Measurements from ENCODE around the gene TDRD7.

TDRD7 gene

DNA sequence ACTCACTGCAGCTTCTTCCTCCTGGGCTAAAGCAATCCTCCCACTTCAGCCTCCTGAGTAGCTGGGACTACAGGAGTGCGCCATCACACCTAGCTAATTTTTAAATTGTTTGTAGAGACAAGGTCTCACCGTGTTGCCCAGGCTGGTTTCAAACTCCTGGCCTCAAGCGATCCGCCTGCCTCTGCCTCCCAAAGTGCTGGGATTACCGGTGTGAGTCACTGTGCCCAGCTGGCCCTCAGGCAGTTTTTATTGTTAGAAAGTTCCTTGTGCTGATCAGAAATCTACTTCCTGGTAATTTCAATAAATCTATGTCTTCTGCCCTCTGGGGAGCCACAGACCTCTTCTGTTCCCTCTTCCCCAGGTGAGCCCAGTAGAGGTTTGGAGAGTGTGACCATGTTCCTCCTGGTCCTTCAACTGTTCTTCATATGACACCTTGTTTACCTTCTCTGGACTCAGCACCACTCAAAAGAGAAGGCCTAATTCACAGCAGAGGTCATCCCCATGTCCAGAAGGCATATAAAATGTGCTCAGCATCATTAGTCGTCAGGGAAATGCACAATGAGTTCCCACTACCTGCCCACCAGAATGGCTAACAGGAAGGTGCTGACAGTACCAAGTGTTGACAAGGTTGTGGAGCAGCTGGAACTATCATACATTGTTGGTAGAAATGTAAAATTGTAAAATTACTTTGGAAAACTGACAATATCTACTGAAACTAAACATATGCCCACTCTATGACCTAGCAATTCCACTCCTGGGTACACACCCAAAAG, 99.9 kb downstream of the TDRD7 start:
- Histone ChIP-seq H3K27ac (ENCODE audit: low read length) (no peak overlapping the region), H3K4me3 (ENCODE audit: low read depth in 1 of 2, low read length in 2 of 2) (no peak overlapping the region), H3K27me3 (ENCODE audit: low read depth, low read length) (no peaks in the 10 kb centered on the region), H3K36me3 (ENCODE audit: control insufficient read depth in 1 of 2, insufficient read depth in 2 of 2, low read length in 2 of 2) (no peaks in the 10 kb centered on the region), H3K9me3 (ENCODE audit: control insufficient read depth in 1 of 2, low read length in 2 of 2) (no peaks in the 10 kb centered on the region), H3K4me1 (ENCODE audit: control insufficient read depth in 1 of 2, insufficient read depth in 2 of 2, low read length in 2 of 2) (peaks cover 0 to 14% of the 10 kb centered on the region in 2 donors)

DNA sequence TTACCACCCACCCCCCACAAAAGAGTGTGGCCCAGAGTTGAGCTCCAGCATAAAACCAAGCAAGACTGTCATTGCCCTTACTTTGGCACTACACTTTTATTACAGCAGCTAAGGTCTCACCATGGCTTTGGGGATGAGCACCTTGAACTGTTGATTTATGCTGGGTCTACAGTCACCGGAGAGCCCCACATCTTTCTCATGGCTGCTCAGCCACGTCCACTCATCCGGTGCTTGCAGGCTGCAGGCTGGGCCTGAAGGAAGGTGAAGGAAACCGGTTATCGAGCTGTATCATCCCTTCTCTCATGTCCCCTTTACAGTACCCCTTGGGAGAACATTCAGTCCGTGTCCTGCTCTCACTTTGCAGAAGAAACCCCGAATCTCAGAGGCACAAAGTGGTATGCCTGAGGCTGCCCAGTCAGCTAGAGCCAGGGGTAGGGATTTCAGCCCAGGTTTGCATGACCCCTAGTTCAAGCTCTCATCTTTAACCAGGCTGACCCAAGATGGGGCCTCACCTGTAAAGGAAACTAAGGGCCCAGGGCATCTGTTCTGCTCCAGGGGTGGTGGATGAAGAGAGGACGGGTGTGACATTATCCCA, 101.2 kb downstream of the TDRD7 start:
- Histone ChIP-seq H3K4me3 (ENCODE audit: low read depth in 1 of 2, low read length in 2 of 2) (no peak overlapping the region), H3K27ac (ENCODE audit: low read length) (no peak overlapping the region), H3K4me1 (ENCODE audit: control insufficient read depth in 1 of 2, insufficient read depth in 2 of 2, low read length in 2 of 2) (peaks cover 1 to 20% of the 10 kb centered on the region in 2 donors), H3K27me3 (ENCODE audit: low read depth, low read length) (no peaks in the 10 kb centered on the region), H3K36me3 (ENCODE audit: control insufficient read depth in 1 of 2, insufficient read depth in 2 of 2, low read length in 2 of 2) (no peaks in the 10 kb centered on the region), H3K9me3 (ENCODE audit: control insufficient read depth in 1 of 2, low read length in 2 of 2) (no peaks in the 10 kb centered on the region)

DNA sequence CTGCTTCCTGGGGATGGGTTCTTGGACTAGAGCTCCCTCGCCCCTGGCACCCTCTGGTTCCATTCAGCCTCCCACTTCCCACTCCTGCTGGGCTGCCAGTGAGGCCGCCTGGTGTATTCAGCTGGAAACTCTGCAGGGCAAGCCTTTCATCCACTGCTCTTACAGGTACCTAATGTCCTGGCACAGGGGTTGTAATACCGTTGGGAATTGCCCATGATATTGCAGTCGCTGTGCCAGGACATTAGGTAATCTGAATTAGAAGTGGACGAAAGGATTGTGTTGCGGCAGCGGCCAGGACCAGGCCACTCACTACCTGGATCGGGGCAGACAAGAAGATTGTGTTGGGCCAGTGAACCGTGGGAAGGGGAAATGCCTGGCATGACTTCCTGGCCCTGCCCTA, 102.6 kb downstream of the TDRD7 start:
- H3K36me3 ChIP-seq (ENCODE audit: control insufficient read depth in 1 of 2, insufficient read depth in 2 of 2, low read length in 2 of 2), result no peaks in the 10 kb centered on the region
- H3K4me3 ChIP-seq (ENCODE audit: low read depth in 1 of 2, low read length in 2 of 2), result no peak overlapping the region
- peaks cover 14 to 17% of the 10 kb centered on the region in 2 donors for H3K4me1 ChIP-seq (ENCODE audit: control insufficient read depth in 1 of 2, insufficient read depth in 2 of 2, low read length in 2 of 2)
- H3K27ac ChIP-seq (ENCODE audit: low read length), result no peak overlapping the region
- H3K9me3 ChIP-seq (ENCODE audit: control insufficient read depth in 1 of 2, low read length in 2 of 2), result no peaks in the 10 kb centered on the region
- H3K27me3 ChIP-seq (ENCODE audit: low read depth, low read length), result no peaks in the 10 kb centered on the region

DNA sequence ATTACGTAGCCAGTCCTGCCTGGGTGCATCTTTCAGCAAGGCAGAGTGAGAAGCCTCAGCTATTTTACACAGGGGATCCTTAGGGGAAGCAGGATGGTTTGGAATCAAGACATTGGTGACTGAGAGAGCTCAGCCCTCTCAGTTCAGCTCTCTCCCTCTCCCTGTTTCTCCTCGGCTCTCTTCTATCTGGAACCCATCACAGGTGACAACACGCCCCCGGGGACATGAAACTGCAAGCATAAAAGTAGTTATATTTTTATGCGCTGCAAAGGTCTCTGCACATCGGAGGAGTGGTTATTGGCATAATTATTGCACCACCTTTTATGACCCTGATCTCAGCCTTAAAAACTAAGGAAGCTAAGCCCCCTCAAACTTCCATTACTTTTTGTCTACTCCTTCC, 103.8 kb downstream of the TDRD7 start:
- Histone ChIP-seq H3K27me3 (ENCODE audit: low read depth, low read length) (no peaks in the 10 kb centered on the region), H3K36me3 (ENCODE audit: control insufficient read depth in 1 of 2, insufficient read depth in 2 of 2, low read length in 2 of 2) (no peaks in the 10 kb centered on the region), H3K4me1 (ENCODE audit: control insufficient read depth in 1 of 2, insufficient read depth in 2 of 2, low read length in 2 of 2) (peaks cover 15 to 22% of the 10 kb centered on the region in 2 donors), H3K9me3 (ENCODE audit: control insufficient read depth in 1 of 2, low read length in 2 of 2) (no peaks in the 10 kb centered on the region), H3K27ac (ENCODE audit: low read length) (no peak overlapping the region), H3K4me3 (ENCODE audit: low read depth in 1 of 2, low read length in 2 of 2) (no peak overlapping the region)

DNA sequence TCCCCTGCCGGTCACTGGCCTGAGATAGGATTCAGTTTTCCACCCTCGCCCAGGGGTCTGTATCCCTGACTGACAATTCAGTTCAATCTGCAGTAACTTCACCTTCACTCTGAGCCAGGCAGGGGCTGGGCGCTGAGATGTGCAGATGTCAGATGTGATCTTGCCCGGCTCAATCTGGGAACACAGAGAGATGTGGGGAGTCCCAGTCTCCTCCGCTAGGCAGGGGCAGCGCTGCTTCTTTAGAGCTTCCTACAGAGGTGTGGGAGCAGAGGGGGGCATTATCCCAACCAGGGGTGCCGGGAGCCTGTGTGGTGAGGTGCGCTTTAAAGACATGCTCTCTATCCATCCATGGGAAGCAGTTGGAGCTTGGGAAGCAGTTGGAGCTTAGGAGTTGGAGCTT, 104.2 kb downstream of the TDRD7 start:
- Histone ChIP-seq H3K4me1 (ENCODE audit: control insufficient read depth in 1 of 2, insufficient read depth in 2 of 2, low read length in 2 of 2) (peaks cover 15 to 22% of the 10 kb centered on the region in 2 donors), H3K27me3 (ENCODE audit: low read depth, low read length) (no peaks in the 10 kb centered on the region), H3K9me3 (ENCODE audit: control insufficient read depth in 1 of 2, low read length in 2 of 2) (no peaks in the 10 kb centered on the region), H3K27ac (ENCODE audit: low read length) (no peak overlapping the region), H3K4me3 (ENCODE audit: low read depth in 1 of 2, low read length in 2 of 2) (no peak overlapping the region), H3K36me3 (ENCODE audit: control insufficient read depth in 1 of 2, insufficient read depth in 2 of 2, low read length in 2 of 2) (no peaks in the 10 kb centered on the region)

DNA sequence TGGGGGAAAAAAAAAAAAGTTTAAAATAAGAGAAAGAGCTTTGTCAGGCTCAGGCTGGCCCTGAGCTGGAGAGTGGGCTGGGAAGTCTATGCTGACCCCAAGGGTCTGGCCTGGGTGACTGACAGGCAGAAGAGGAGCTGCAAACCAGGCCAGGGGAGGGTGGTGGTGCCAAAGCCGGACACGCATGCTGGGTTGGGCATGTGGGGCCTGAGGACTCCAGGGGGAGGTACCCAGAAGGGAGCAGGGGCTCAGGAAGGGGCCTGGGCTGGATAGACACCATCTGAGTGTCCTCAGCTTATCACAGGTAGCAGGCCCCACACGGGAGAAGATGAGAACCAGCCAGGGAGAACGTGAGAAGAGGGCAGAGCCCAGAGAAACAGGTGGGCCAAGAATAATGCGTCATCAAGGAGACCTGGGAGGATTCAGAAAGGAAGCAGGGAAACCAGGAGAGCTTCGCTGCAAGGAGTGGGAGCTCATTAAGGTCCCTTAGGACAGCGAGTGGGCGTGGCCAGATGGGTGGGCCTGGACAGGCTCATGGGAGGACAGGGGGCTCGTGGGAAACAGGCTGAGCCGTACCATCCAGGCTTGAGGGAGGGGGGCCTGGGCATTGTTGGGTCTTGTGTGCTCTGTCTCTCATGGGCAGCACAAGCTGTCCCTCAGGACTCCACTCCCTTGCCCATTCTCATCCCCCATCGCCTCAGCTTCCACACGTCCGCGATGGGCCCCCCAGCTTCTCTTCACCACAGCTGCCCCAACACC, 105.6 kb downstream of the TDRD7 start:
- no peaks in the 10 kb centered on the region for H3K9me3 ChIP-seq (ENCODE audit: control insufficient read depth in 1 of 2, low read length in 2 of 2)
- no peak overlapping the region for H3K27ac ChIP-seq (ENCODE audit: low read length)
- no peaks in the 10 kb centered on the region for H3K27me3 ChIP-seq (ENCODE audit: low read depth, low read length)
- peaks cover 15 to 22% of the 10 kb centered on the region in 2 donors for H3K4me1 ChIP-seq (ENCODE audit: control insufficient read depth in 1 of 2, insufficient read depth in 2 of 2, low read length in 2 of 2)
- no peaks in the 10 kb centered on the region for H3K36me3 ChIP-seq (ENCODE audit: control insufficient read depth in 1 of 2, insufficient read depth in 2 of 2, low read length in 2 of 2)
- H3K4me3 ChIP-seq (ENCODE audit: low read depth in 1 of 2, low read length in 2 of 2), result no peak overlapping the region

DNA sequence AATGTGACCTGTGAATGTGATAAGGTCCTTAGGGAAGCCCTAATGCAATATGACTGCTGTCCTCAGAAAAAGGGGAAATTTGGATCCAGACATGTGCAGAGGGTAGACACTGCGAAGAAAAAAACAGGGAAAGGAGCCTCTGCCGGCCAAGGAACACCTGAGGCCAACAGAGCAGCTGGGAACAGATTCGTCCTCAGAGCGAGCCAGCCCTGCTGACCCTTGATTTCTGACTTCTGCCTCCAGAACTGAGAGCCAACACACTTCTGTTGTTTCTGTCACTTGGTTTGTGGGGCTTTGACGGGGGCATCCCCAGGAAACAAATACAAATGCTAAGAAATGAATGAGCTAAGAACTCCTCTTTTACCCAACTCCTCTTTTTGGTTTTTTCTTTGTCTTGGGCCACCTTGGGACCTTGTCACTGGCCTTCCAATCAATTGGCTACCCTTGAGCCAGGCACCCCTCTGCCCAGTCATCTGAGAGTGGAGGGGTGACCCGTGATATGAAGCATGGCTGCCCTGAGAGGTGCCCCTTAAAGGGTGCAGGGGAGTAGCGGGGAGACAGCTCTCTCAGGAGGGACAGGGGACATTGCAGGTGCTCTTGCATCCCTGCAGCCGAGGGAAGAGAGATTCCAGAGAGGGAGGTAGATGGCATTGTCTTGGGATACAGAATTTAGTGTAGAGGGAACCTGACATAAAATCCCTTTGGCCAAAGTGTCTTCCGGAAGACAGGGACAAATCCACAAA, 106.4 kb downstream of the TDRD7 start:
- H3K27ac ChIP-seq (ENCODE audit: low read length), result peak overlapping the region; percentile 82

DNA sequence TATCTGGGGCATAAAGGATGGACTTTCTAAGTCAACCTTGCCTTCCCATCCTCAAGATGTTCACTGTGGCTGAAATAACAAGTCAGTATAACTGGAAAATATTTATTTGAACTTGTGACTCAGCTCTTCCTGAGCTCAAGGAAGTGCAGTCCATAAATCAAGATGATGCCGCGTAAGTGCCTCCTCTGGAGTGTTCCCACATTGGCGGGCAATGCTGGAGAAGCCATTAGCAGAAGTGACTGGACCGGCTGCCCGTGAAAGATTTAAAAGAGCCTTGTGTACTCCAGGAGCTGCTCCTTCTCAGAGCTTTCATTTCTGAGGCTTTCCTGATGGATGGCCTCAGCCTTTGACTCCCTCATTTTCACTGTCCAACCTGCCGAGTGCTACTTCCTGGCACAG, 107.0 kb downstream of the TDRD7 start:
- peaks cover 15 to 22% of the 10 kb centered on the region in 2 donors for H3K4me1 ChIP-seq (ENCODE audit: control insufficient read depth in 1 of 2, insufficient read depth in 2 of 2, low read length in 2 of 2)
- H3K9me3 ChIP-seq (ENCODE audit: control insufficient read depth in 1 of 2, low read length in 2 of 2), result no peaks in the 10 kb centered on the region
- H3K27me3 ChIP-seq (ENCODE audit: low read depth, low read length), result no peaks in the 10 kb centered on the region
- no peak overlapping the region for H3K4me3 ChIP-seq (ENCODE audit: low read depth in 1 of 2, low read length in 2 of 2)
- peak overlapping the region; percentile 82 for H3K27ac ChIP-seq (ENCODE audit: low read length)
- no peaks in the 10 kb centered on the region for H3K36me3 ChIP-seq (ENCODE audit: control insufficient read depth in 1 of 2, insufficient read depth in 2 of 2, low read length in 2 of 2)

More for the DNA sequence above, 106.4 kb downstream of the TDRD7 start:
- no peak overlapping the region for H3K4me3 ChIP-seq (ENCODE audit: low read depth in 1 of 2, low read length in 2 of 2)
- H3K9me3 ChIP-seq (ENCODE audit: control insufficient read depth in 1 of 2, low read length in 2 of 2), result no peaks in the 10 kb centered on the region
- no peaks in the 10 kb centered on the region for H3K27me3 ChIP-seq (ENCODE audit: low read depth, low read length)
- H3K36me3 ChIP-seq (ENCODE audit: control insufficient read depth in 1 of 2, insufficient read depth in 2 of 2, low read length in 2 of 2), result no peaks in the 10 kb centered on the region
- peaks cover 15 to 22% of the 10 kb centered on the region in 2 donors for H3K4me1 ChIP-seq (ENCODE audit: control insufficient read depth in 1 of 2, insufficient read depth in 2 of 2, low read length in 2 of 2)

DNA sequence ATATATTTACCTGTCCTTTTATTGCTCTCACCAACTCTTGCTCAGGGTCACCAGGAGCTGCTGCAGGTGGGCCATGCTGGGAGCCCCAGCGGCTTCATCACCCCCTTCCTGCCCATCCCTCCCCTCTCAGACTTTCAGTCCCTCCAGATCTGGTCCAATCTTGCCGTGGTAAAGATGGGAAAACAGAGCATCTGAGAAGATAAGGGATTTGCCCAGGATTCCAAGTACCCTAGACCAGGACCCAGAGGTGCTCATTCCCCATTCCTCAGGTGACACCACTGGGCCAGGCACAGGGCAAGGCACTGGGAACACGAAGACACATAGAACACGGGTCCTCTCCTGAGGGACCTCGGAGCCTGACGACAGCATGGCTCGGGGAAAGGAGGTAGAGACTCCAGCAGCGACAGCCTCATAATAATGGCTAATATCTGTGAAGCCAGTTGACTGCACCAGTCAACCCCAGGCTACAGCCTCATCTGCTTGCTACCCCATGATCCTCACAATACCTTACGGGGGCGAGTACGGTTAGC, 107.6 kb downstream of the TDRD7 start:
- no peaks in the 10 kb centered on the region for H3K27me3 ChIP-seq (ENCODE audit: low read depth, low read length)
- no peak overlapping the region for H3K4me3 ChIP-seq (ENCODE audit: low read depth in 1 of 2, low read length in 2 of 2)
- peaks cover 0 to under 1% of the 10 kb centered on the region in 2 donors for H3K36me3 ChIP-seq (ENCODE audit: control insufficient read depth in 1 of 2, insufficient read depth in 2 of 2, low read length in 2 of 2)
- no peaks in the 10 kb centered on the region for H3K9me3 ChIP-seq (ENCODE audit: control insufficient read depth in 1 of 2, low read length in 2 of 2)
- peaks cover 15 to 22% of the 10 kb centered on the region in 2 donors for H3K4me1 ChIP-seq (ENCODE audit: control insufficient read depth in 1 of 2, insufficient read depth in 2 of 2, low read length in 2 of 2)
- peak overlapping the region; percentile 46 for H3K27ac ChIP-seq (ENCODE audit: low read length)

DNA sequence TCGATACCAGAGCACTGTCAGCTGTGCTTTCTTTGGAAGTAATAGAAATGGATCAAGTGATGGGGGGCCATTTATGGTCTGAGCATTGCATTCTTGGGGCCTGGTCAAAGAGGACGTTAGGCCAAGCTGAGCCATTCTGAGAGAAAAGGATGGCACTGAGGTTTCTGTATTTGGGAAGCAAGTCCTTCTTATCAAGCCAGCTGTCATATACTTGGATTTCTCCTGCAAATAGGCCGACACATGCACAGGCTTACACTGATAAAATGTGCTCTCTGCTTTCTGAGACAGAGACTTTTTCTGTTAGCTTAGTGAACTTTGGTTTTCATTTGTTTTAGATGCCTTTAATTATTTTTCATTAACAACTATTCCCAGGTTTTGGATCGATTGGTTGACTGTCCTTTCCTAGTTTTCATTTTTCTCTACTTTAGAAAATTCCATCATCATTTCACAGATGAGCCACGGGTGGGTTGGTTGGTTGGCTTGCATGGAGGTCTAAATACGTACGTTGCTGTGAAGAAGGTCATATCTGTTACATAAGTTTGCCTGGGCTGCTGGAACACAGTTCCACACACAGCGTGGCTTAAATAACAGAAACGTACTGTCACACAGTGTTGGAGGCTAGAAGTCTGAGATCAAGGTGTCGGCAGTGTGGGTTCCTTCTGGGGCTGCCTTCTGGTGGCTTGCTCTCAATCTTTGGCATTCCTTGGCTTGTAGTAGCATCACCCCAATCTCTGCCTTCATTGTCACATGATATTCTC, 109.9 kb downstream of the TDRD7 start:
- Histone ChIP-seq H3K36me3 (ENCODE audit: control insufficient read depth in 1 of 2, insufficient read depth in 2 of 2, low read length in 2 of 2) (peaks cover 0 to 14% of the 10 kb centered on the region in 2 donors), H3K27me3 (ENCODE audit: low read depth, low read length) (no peaks in the 10 kb centered on the region), H3K27ac (ENCODE audit: low read length) (no peak overlapping the region), H3K4me1 (ENCODE audit: control insufficient read depth in 1 of 2, insufficient read depth in 2 of 2, low read length in 2 of 2) (peaks cover 14 to 15% of the 10 kb centered on the region in 2 donors), H3K4me3 (ENCODE audit: low read depth in 1 of 2, low read length in 2 of 2) (no peak overlapping the region), H3K9me3 (ENCODE audit: control insufficient read depth in 1 of 2, low read length in 2 of 2) (no peaks in the 10 kb centered on the region)

Measured in muscle layer of duodenum (tissue), 2 donors.